Measurements from ENCODE around the gene MAP3K21.

MAP3K21 gene

GRCh38 chr1:233326811-233327650, 493 bp upstream of the MAP3K21 start:
- DNase-seq: peak; percentile 89

DNA sequence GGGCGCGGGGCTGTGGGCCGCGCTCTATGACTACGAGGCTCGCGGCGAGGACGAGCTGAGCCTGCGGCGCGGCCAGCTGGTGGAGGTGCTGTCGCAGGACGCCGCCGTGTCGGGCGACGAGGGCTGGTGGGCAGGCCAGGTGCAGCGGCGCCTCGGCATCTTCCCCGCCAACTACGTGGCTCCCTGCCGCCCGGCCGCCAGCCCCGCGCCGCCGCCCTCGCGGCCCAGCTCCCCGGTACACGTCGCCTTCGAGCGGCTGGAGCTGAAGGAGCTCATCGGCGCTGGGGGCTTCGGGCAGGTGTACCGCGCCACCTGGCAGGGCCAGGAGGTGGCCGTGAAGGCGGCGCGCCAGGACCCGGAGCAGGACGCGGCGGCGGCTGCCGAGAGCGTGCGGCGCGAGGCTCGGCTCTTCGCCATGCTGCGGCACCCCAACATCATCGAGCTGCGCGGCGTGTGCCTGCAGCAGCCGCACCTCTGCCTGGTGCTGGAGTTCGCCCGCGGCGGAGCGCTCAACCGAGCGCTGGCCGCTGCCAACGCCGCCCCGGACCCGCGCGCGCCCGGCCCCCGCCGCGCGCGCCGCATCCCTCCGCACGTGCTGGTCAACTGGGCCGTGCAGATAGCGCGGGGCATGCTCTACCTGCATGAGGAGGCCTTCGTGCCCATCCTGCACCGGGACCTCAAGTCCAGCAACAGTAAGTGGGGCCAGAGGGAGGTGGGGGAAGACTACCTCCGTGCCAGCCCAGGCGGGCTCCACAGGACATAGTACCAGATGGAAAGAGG, 808 bp downstream of the MAP3K21 start:
- peak; percentile 20 for DNase-seq

DNA sequence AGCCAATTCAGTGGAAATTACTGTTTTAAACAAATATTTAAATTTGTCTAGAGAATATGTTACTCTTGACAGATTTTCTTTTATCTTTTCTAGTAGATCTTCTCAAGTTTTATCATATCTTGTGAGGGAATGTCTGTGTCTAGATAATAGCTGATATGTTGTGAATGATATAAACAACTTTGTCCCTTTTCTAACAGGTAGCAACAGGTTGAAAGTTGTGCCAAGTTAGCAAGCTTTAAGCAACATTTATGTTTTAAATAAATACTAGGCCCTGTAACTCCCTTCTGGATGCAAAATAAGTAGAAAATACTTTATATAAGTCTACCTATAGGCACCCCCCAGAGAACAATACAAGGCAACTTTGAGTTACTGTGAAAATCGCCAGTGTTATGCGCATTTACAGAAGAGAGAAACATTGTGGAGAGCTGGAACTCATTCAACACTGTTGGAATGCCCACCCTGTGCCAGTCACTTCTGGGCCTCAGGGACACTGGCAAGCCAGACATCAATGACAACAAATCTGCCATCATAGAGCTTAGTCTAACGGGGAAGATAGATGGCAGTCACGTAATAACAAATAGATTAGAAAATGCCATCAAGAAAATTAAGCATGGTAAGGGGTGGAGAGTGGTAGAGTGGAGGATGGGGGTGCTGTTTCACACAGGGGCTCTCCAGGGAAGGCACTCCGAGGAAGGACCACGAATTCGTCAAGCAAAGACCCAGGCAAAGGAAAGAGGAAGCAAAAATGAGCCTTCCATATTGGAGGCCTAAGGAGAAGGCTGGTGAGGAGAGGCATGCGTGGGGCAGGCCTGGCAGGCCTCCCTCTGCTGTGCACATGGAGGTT, 4.4 kb downstream of the MAP3K21 start:
- DNase-seq: no peak

GRCh38 chr1:233333086-233333485, 5.6 kb downstream of the MAP3K21 start:
- no peak for DNase-seq

DNA sequence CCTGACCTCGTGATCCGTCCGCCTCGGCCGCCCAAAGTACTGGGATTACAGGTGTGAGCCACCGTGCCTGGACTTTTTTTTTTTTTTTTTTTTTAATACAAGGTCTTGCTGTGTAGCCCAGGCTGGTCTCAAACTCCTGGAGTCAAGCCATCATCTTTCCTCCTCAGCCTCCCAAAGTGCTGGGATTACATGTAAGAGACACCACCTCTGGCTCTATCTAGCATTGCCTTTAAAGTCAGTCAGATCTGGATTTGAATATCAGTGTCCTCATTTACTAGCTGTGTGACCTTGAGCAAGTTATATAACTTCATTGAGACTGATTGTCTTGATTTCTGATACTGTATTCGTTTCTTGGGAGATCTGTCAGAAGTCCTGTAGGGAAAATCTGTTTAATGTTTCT, 6.6 kb downstream of the MAP3K21 start:
- DNase-seq: no peak

- DNase-seq: no peak
Measured at GRCh38 chr1:233336554-233337456, 9.3 kb downstream of the MAP3K21 start.

DNA sequence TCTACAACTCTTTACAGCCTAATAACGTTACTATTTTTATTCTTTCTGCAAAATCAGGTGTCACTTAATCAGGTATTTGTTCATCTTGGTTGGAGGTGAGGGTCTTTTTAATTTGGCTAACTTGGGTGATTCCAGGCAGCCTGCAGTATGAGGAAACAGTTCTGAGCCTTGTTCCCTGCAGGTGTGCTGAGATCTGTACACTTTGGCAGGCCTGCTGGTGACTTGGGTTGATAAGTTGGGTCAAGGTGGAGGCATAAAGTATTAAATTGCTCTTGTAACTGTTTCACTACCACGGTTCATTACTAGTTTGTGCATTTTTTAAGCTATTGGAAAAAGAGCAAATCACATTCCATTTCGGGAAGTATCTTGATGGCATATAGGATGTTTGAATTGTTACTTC, 10.0 kb downstream of the MAP3K21 start:
- DNase-seq: no peak

DNA sequence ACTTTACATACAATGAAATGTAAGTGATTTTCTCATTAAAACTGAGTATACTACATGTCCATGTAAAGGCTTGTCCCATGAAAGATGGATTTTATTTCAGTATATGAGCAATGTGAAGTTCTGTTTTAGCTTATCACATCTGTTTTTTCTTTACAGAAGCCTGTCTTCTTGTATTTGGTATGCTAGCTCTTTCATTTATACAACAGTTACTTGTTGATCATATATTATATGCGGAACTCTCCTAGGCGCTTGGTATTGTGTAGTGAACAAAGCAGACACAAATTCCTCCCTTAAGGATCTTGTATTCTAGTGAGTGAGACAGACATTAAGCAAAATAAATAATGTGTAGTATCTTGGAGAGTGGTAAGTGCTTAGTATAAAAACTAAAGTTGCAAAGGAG, 10.6 kb downstream of the MAP3K21 start:
- DNase-seq: no peak

DNA sequence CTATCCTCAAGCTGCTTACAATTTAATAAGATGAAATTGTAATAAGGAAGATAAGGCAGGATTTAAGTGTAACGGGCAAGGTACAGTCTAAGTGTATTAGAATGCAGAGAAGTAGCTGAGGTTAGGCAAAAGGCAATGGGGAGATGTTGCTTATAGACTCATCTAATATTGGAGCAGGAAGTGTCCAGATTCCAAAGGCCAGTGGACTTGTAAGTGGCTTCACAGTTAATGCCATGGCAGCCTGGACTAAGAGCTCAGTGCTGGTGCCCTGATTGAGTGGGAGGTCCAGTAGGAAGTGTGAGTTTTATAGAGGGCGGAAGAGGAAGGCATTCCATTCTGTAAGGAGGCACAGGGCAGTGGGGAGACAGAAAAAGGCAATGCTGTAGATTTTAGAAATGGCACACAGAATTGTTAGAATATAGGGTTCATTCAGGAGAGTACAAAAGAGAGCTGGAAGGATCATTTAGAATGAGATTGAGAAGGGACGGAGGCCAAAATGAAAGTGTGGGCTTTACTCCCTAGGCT, 12.6 kb downstream of the MAP3K21 start:
- DNase-seq: no peak

DNA sequence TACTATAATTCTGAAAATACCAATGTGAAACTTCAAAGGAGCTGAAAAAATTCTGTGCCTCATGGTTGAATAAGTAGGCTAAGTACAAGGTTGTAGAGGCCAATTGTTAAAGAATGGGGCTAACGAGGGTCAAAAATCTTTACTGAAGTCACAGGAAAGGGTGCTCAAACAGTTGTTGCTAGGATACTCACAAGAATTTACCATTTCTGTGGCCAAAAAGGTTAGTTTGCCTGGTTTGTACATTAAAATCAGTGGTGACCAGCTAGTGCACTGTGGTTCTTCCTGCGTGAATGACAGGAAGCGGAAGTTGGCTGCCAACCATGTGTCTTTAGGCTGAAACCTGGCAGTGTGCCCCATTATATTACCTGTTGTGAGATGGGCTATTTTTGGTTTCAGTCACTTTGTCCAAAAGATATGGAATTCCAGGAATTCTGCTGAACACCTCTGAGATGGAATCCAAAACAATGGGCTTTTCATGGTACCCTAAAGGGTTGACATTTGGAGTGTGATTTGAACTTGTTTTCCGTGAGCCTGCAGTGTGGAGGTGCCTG, 13.5 kb downstream of the MAP3K21 start:
- no peak for DNase-seq

GRCh38 chr1:233342086-233342485, 14.6 kb downstream of the MAP3K21 start:
- DNase-seq: no peak

DNA sequence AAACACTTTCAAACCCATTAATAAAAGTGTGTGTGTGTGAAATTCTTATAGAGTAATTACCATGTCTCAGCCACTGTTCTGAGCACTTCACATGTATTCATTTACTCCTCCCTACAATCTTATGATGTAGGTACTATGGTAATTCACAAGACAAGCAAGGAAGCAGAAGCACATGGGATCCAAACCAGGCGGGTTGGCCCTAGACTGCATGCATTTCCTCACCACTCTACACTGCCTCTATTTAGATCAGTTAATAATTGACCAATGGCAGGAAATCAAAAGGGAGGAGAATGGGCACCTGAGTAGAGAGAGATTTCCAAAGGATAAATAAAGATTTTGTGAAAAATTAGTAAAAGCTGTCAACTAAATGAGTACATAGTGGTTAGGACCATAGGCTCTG, 15.7 kb downstream of the MAP3K21 start:
- no peak for DNase-seq

- no peak for DNase-seq
Measured at GRCh38 chr1:233347338-233347737, 19.8 kb downstream of the MAP3K21 start.

DNA sequence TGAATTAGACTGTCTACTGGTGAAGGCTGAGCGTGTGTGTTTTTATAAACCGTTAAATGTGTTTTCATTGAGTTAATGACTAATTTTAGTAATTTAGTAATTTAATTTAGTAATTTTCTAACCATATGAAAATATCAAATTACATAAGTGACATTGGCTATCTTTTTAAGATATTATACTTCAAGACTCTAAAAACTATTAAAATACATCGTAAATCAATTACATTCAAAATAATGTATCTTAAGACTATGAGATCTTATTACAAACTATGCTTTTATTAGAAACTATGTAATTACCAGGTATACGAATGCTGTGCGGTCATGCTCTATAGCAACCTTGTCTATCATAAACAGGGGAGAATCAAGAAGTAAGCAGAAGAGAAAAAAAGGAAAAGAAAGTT, 21.6 kb downstream of the MAP3K21 start:
- no peak for DNase-seq

- no peak for DNase-seq
Measured at GRCh38 chr1:233354983-233355382, 27.5 kb downstream of the MAP3K21 start.

DNA sequence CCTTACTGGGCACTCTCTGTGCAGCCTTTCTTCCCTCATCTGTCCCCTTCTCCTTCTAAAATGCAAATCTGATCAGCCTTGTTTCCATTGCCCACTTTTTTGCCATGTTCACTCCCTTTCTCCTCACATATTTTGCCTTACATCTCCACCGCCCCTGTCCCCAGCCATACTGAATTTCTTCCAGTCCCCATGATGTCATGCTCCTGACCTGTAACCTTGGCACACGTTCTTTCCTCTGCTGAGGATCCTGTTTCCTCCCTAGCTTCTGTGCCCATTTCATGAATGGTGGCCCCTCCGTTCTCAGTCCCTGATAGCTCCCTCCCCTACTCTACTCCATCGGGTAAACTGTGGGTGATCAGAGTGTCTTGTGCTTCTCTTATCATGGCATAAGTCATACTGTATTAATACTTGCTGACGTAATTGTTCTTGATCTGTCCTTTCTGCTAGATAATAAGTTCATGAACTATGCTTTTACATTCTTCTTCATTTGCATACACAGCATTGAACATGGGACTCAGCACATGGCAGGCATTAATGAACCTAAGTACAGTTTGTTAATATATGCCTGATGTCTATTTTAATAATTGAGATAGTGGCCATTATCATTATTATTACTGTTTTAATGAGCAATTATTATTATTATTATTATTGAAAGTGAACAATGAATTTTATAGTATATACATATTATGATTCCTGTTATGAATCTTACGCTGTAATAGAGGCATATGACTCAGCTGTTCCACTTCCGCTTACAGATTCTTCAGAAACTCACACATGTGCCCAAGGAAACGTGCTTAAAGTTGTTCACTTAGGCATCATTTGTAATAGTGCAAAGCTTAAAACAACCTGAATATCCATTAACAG, 28.5 kb downstream of the MAP3K21 start:
- DNase-seq: peak; percentile 25 to 34

DNA sequence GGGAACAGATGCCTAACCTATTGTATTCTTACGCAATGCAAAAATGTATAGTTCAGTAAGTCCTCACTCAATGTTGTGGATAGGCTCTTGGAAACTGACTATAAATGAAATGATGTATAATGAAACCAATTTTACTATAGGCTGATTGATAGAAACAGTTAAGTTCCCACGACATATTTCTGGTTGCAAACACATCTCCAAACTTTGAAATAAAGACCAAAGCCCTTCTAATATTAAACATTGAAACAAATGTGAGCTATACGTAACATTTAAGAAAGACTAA, 29.1 kb downstream of the MAP3K21 start:
- no peak for DNase-seq

- DNase-seq: no peak
Measured at GRCh38 chr1:233357595-233358397, 30.3 kb downstream of the MAP3K21 start.

DNA sequence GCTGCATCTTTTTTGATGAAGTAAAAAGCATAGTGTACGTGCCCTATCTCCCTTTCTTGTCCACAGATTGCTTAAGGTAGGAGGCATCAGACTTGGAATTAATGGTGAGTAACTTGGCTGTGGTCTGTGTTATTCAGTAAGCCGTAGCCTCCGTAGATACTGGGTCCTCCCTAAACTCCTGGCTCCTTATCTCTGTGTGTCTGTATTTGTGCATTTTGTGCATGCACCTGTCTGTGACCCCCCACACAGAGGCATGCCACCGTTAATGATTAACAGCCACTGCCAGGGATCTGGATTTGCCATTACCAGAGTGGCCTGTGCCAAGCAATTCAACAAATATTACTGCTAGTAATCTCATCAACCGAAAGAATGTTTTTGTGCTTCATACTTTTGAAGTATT, 31.9 kb downstream of the MAP3K21 start:
- DNase-seq: no peak

DNA sequence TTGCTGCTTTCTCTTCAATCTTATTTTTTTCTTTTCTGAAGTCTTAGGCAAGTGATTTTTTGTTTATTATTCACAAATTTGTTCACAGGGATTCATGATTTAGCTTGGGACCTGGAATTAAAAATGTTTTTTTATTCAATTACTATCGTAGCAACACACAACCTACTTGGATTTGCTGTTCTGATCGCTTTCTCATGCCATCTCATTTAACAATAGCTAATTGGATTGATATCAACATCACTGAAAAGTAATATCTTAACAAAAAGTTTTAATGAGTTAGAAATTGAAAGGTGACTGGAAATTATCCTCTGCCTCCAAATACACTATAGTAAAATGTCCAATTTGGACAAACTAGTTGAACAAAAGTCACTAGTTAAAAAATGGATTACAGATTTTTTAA, 32.4 kb downstream of the MAP3K21 start:
- DNase-seq: no peak
